H54 (cell line): ENCODE results near the gene TCFL5.

ENCODE experiments used
- DNase-seq: peaks from one replicate; pipeline ENCODE4 v3.0.0; 2011; ENCODE audit warnings: low spot score, mixed read lengths; ENCODE audit not compliant: insufficient read length
- FAIRE-seq: peaks from 3 replicates; lab custom pipeline; 2011; peaks lifted over from hg19 to GRCh38; lab: Jason Lieb, UNC
- POLR2A ChIP-seq: IDR thresholded peaks from 2 replicates; pipeline ENCODE4 v1.6.1; 2011; ENCODE audit warnings: low read depth, mild to moderate bottlenecking, low read length

Gene TCFL5

GRCh38 chr20:62861726-62862336, at the start of gene TCFL5:
Gene TCFL5 (minus strand): TSS chr20:62861822. CDS start chr20:62861670, 152 bp downstream.
- DNase-seq: peak; percentile 83
- FAIRE-seq: no peak

GRCh38 chr20:62910777-62911497, 49.3 kb upstream of the TCFL5 start:
- no peak for TF ChIP-seq POLR2A
- no peak for DNase-seq

More at GRCh38 chr20:62861726-62862336, at the start of gene TCFL5:
- TF ChIP-seq POLR2A: peak; percentile 31; the same call in 1 of the 2 replicates

GRCh38 chr20:62910217-62910766, 48.7 kb upstream of the TCFL5 start:
- no peak for DNase-seq

More at GRCh38 chr20:62910777-62911497, 49.3 kb upstream of the TCFL5 start:
- FAIRE-seq: no peak

GRCh38 chr20:62908971-62909791, 47.6 kb upstream of the TCFL5 start:
- TF ChIP-seq POLR2A: no peak
- FAIRE-seq (no peak), DNase-seq (no peak)

More at GRCh38 chr20:62910217-62910766, 48.7 kb upstream of the TCFL5 start:
- no peak for FAIRE-seq
- no peak for TF ChIP-seq POLR2A

- FAIRE-seq (no peak), DNase-seq (no peak)
- no peak for TF ChIP-seq POLR2A
Observed at GRCh38 chr20:62907384-62908317, 46.0 kb upstream of the TCFL5 start.

GRCh38 chr20:62906647-62907375, 45.2 kb upstream of the TCFL5 start:
- FAIRE-seq (no peak), DNase-seq (no peak)
- no peak for TF ChIP-seq POLR2A

- no peak for TF ChIP-seq POLR2A
- no peak for FAIRE-seq
- DNase-seq: no peak
Observed at GRCh38 chr20:62906209-62906608, 44.6 kb upstream of the TCFL5 start.

GRCh38 chr20:62905536-62906117, 44.0 kb upstream of the TCFL5 start:
- FAIRE-seq: no peak
- DNase-seq: no peak
- no peak for TF ChIP-seq POLR2A

- TF ChIP-seq POLR2A: no peak
- peak; percentile 69 for DNase-seq
- FAIRE-seq: no peak
Observed at GRCh38 chr20:62902926-62903615, 41.4 kb upstream of the TCFL5 start.

GRCh38 chr20:62901891-62902290, 40.3 kb upstream of the TCFL5 start:
- FAIRE-seq (no peak), DNase-seq (no peak)
- no peak for TF ChIP-seq POLR2A
